HG03103 (cell line): ENCODE results near the gene RPL29.
"Not testable (repeated sequence)": the region's sequence is repeated elsewhere in the genome, so short reads cannot be mapped to it uniquely, and the experiment has no call there.

Source experiments
- ATAC-seq: cut with Tn5 transposase; IDR thresholded peaks from one replicate; pipeline ENCODE4 v1.9.1; 2021; ENCODE audit warnings: low read depth; ENCODE audit not compliant: unreplicated experiment

Gene RPL29

DNA sequence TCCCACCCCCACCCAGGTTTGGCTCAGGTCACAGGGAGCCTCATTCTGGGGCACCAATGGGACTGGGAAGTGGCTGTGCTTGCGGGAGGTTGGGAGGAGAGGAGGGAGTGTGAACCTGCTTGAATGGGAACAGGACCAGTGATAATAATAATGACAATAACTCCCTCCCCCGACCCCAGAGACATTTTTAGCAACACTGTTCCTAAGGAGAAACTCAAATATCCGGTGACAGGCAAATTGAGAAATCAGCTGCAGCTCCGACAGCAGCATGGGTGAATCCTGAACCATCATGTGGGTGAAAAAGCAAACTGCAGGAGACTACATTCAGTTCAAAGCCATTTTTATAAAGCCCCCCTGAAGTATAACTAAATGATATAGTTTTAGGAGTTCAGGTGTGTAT is 11.6 kb upstream of the RPL29 start:
- no peak for ATAC-seq

DNA sequence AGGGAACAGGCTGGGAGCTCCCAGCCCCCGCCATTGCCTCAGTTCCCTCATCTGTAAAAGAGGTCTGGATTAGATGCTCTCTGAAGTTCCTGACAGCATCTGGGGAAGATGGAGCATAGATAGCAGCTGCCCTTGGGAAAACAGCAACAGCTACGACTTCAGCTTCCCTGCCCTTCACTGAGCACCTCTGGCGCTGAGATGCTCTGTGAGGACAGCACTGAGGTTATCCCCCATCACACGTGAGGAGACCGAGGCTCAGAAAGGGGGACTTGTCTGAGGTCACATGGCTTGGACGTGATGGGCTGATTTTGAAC is 11.1 kb upstream of the RPL29 start:
- ATAC-seq: no peak

GRCh38 chr3:52006017-52006819 is 10.5 kb upstream of the RPL29 start:
- no peak for ATAC-seq

DNA sequence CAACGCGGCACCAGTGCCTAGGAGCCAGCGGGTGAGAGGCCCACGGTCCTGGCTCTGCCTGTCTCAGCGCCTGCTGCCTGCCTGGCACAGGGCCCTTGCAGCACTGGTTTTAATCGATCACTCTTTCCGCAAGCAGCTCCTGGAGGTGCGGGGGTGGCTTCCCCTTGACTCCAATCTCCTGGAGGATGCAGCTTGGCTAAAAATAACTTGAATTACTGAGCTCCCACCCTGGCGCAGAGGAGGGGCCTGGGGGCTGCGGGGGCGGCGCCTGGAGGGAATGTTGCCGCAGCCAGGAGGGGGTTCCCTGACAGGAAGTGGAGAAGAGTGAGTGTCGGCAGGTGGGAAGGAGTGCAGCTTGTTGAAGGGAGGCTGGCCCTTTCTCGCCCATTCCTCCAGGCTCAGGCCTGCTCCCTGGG is 9.9 kb upstream of the RPL29 start:
- ATAC-seq: no peak

- ATAC-seq: no peak
These were observed 9.3 kb upstream of the RPL29 start for GRCh38 chr3:52004906-52005395.

GRCh38 chr3:52004163-52004787 is 8.6 kb upstream of the RPL29 start:
- ATAC-seq: no peak

- no peak for ATAC-seq
These were observed 7.1 kb upstream of the RPL29 start for GRCh38 chr3:52002748-52003147.

- no peak for ATAC-seq
These were observed 5.8 kb upstream of the RPL29 start for GRCh38 chr3:52001443-52001974.

DNA sequence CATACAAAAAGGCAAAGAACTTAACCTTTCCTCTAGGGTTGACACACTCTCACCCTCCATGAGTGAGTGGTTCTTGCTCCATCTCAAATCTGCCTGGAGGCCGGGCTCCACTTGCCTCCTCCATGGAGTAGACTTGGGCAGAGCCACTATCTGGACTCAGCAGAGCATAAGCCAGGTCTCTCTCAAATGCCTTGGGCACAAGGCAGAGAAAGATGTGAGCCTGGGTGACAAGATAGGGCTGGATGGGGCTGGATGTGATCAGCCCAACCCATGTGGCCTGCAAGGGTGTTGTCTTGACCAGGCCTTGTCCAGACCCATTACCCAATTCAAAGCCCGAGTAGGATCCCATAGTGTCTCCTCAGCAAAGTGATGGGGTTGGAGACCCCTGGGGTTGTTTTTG is 4.2 kb upstream of the RPL29 start:
- ATAC-seq: no peak

GRCh38 chr3:51998774-51999173 is 3.1 kb upstream of the RPL29 start:
- no peak for ATAC-seq

DNA sequence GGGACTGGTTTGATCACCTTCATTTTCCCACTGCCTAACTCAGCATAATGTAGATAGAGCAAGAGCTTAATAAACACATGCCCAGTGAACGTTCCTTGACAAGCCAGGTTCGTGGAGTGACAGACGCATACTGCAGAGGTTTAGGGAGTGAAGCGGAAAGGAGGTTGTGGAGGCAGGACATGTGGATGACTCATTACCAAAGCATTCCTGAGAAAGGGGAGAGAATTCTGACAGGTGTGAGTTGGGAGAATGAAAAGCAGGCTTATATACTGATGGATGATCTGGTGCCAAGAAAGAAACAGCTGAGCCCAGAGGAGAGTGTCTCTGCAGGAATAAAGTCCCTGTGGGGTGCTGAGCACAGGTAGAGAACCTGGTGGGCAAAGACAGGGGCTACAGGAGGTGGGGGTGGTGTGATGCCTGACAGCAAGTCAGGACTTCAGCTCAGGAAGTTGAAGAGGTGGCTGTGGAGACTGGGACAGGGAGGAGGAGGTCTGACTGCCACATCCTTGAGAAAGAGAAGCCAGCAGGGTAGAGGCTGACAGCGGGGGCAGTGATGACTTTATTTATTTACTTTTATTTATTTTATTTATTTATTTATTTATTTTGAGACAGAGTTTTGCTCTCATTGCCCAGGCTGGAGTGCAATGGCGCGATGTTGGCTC is 2.4 kb upstream of the RPL29 start:
- no peak for ATAC-seq

- ATAC-seq: no peak
These were observed 1.5 kb upstream of the RPL29 start for GRCh38 chr3:51997172-51997571.

- ATAC-seq: no peak
These were observed 1.2 kb downstream of the RPL29 start for GRCh38 chr3:51994530-51994929.

GRCh38 chr3:51993657-51994056 is 2.0 kb downstream of the RPL29 start:
- ATAC-seq: not testable (repeated sequence)

- no peak for ATAC-seq
These were observed 3.5 kb downstream of the RPL29 start for GRCh38 chr3:51992017-51992682.

DNA sequence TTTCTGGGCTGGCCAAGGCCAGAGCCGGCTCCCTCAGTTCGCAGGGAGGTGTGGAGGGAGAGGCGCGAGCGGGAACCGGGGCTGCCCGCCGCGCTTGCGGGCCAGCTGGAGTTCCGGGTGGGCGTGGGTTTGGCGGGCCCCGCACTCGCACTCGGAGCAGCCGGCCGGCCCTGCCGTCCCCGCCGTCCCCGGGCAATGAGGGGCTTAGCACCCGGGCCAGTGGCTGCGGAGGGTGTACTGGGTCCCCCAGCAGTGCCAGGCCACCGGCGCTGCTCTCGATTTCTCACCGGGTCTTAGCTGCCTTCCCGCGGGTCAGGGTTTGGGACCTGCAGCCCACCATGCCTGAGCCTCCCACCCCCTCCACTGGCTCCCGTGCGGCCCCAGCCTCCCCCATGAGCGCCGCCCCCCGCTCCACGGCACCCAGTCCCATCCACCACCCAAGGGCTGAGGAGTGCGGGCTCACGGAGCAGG is 5.2 kb downstream of the RPL29 start:
- not testable (repeated sequence) for ATAC-seq

DNA sequence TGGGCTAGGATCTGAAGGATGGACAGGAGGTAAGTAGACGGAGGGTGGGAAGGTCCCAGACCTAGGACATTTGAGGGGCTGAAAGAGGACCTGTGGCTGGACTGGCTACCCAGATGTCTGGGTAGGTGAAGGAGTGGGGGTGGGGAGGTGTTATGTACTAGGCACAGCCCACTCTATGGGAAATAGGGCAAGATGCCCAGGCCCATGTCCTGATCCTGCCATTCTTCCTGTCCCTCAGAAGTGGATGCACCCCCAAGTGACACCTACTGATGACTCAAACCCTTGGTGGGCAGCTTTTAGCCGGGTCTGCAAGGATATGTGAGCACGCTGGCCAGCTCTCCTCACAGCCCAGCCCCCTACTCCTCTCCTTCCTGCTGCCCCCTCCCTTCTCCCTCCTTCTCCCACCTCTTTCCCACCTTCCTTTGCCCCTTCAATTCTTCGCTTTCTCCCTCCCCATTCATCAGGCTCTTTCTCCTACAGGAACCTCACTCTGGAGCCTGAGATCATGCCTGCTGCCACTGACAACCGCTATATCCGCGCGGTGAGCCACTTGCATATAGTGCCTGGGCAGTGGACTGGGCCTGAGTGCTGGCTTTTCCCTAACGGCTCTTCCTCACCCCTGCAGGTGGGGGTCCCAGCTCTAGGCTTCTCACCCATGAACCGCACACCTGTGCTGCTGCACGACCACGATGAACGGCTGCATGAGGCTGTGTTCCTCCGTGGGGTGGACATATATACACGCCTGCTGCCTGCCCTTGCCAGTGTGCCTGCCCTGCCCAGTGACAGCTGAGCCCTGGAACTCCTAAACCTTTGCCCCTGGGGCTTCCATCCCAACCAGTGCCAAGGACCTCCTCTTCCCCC is 7.2 kb downstream of the RPL29 start:
- no peak for ATAC-seq

GRCh38 chr3:51987568-51987967 is 8.1 kb downstream of the RPL29 start:
- ATAC-seq: no peak

DNA sequence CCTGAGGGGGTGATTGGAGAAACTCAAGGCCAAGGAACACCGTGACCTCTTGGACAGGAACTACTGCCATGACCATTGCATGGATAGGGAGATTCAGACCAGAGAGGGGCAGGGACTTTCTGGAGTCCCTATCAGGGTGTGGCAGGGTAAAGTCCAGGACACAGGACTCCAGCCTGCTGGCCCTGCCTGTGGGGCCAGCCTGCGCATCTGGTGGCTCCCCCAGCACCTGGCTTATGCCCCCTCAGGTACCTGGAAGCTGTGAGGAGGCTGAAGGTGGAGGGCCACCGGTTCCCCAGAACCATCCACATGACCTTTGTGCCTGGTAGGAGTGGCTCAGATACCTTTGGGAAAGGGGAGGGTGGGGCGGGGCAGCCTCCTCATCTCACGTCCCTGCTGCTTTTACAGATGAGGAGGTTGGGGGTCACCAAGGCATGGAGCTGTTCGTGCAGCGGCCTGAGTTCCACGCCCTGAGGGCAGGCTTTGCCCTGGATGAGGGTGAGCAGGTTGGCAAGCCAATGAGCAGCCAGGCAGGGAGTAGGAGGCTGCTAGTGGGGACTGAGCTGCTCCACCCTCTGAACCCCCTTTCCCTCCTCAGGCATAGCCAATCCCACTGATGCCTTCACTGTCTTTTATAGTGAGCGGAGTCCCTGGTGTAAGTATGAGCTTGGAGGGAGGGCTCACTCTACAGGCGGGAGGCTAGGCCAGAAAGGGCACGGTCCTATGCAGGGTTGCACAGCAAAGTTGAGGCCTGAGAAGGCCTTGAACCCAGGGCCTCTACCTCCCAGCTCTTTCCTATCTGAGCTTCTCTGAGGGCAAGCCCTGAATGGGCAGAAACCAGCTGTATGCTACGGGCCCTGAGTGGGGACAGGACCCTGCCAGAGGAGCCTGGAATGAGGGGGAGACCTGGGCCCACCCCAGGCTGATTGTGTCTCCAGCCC is 9.4 kb downstream of the RPL29 start:
- ATAC-seq: no peak
